ENCODE data around the gene KNSTRN.

DNA sequence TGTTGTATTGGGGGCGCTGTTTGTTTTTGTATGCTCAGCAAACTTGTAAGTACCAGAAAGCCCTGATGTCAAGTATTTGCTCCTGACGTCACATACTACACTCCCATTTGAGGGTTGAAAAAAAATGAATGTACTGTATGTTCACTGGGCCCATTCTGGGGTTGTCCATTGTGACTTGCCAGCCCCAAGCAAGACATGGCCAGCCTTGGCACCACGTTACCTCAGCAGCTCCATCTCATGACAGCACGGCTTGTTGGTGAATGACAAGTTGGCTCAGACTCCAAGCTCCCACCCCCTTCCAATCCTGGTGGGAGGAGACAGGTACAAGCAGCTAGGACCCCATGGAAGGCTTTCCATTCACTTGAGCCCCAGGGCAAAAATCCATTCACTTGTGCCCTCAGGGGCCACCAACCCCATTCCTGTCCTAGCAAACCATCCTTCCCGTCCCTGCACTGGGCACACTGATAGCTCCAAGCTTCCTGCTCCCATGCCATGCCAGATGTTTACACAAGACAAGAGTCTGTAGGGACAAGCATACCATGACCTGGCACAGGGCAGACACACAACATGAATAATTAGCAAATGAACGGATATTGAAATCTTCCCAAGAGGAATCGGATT is 30.1 kb upstream of the KNSTRN start:
- TF ChIP-seq, protein P1, sequence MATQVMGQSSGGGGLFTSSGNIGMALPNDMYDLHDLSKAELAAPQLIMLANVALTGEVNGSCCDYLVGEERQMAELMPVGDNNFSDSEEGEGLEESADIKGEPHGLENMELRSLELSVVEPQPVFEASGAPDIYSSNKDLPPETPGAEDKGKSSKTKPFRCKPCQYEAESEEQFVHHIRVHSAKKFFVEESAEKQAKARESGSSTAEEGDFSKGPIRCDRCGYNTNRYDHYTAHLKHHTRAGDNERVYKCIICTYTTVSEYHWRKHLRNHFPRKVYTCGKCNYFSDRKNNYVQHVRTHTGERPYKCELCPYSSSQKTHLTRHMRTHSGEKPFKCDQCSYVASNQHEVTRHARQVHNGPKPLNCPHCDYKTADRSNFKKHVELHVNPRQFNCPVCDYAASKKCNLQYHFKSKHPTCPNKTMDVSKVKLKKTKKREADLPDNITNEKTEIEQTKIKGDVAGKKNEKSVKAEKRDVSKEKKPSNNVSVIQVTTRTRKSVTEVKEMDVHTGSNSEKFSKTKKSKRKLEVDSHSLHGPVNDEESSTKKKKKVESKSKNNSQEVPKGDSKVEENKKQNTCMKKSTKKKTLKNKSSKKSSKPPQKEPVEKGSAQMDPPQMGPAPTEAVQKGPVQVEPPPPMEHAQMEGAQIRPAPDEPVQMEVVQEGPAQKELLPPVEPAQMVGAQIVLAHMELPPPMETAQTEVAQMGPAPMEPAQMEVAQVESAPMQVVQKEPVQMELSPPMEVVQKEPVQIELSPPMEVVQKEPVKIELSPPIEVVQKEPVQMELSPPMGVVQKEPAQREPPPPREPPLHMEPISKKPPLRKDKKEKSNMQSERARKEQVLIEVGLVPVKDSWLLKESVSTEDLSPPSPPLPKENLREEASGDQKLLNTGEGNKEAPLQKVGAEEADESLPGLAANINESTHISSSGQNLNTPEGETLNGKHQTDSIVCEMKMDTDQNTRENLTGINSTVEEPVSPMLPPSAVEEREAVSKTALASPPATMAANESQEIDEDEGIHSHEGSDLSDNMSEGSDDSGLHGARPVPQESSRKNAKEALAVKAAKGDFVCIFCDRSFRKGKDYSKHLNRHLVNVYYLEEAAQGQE (IDR thresholded peaks at IDR 0.05) = no peak
- TF ChIP-seq, protein P2, sequence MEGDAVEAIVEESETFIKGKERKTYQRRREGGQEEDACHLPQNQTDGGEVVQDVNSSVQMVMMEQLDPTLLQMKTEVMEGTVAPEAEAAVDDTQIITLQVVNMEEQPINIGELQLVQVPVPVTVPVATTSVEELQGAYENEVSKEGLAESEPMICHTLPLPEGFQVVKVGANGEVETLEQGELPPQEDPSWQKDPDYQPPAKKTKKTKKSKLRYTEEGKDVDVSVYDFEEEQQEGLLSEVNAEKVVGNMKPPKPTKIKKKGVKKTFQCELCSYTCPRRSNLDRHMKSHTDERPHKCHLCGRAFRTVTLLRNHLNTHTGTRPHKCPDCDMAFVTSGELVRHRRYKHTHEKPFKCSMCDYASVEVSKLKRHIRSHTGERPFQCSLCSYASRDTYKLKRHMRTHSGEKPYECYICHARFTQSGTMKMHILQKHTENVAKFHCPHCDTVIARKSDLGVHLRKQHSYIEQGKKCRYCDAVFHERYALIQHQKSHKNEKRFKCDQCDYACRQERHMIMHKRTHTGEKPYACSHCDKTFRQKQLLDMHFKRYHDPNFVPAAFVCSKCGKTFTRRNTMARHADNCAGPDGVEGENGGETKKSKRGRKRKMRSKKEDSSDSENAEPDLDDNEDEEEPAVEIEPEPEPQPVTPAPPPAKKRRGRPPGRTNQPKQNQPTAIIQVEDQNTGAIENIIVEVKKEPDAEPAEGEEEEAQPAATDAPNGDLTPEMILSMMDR (IDR thresholded peaks at IDR 0.05; ENCODE audit: low read depth, low read length, missing input control) = no peak
- TF ChIP-seq RAD21 (IDR thresholded peaks at IDR 0.05) (no peak), SP1 (IDR thresholded peaks at IDR 0.05) (no peak), HNF4G (IDR thresholded peaks at IDR 0.05) (no peak), FOXA1 (IDR thresholded peaks at IDR 0.05) (no peak), YY1 (IDR thresholded peaks at IDR 0.05) (no peak), TAF1 (conservative IDR thresholded peaks at IDR 0.05) (no peak), JUND (IDR thresholded peaks at IDR 0.05) (no peak), EGR1 (IDR thresholded peaks at IDR 0.05; ENCODE audit: low read depth in 2 of 2) (no peak)
- TF ChIP-seq, protein P3, sequence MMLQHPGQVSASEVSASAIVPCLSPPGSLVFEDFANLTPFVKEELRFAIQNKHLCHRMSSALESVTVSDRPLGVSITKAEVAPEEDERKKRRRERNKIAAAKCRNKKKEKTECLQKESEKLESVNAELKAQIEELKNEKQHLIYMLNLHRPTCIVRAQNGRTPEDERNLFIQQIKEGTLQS (IDR thresholded peaks at IDR 0.05) = no peak
- TF ChIP-seq, protein P4, sequence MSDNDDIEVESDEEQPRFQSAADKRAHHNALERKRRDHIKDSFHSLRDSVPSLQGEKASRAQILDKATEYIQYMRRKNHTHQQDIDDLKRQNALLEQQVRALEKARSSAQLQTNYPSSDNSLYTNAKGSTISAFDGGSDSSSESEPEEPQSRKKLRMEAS (IDR thresholded peaks at IDR 0.05) = no peak

Measured in liver (tissue), 3 donors.